Measurements from ENCODE around the gene KCNIP3.

GRCh38 chr2:95333056-95333455 lies 35.9 kb downstream of the KCNIP3 start:
- TF ChIP-seq CTCF (conservative IDR thresholded peaks at IDR 0.05): no peak
- no peak for TF ChIP-seq EZH2 (IDR thresholded peaks at IDR 0.05; ENCODE audit: low read depth)
